GM18520 (cell line): ENCODE results near the gene PRKD1.
A peak's percentile ranks its signal among the peaks of the same experiment; 100 is the strongest.
"Not testable (repeated sequence)": the region's sequence is repeated elsewhere in the genome, so short reads cannot be mapped to it uniquely, and the experiment has no call there.

Source experiments
- ATAC-seq: cut with Tn5 transposase; IDR thresholded peaks from one replicate; pipeline ENCODE4 v1.9.1; 2021; ENCODE audit not compliant: unreplicated experiment

Gene PRKD1

GRCh38 chr14:29900609-29901350 lies 26.9 kb downstream of the PRKD1 start:
- no peak for ATAC-seq

GRCh38 chr14:29898470-29898869 lies 29.2 kb downstream of the PRKD1 start:
- no peak for ATAC-seq

GRCh38 chr14:29897181-29897580 lies 30.5 kb downstream of the PRKD1 start:
- no peak for ATAC-seq

- no peak for ATAC-seq
Measured at GRCh38 chr14:29896354-29896821, 31.3 kb downstream of the PRKD1 start.

- ATAC-seq: no peak
Measured at GRCh38 chr14:29895591-29896083, 32.0 kb downstream of the PRKD1 start.

- no peak for ATAC-seq
Measured at GRCh38 chr14:29893989-29894388, 33.7 kb downstream of the PRKD1 start.

- ATAC-seq: no peak
Measured at GRCh38 chr14:29892327-29892726, 35.3 kb downstream of the PRKD1 start.

GRCh38 chr14:29885988-29886387 lies 41.7 kb downstream of the PRKD1 start:
- ATAC-seq: no peak

- ATAC-seq: no peak
Measured at GRCh38 chr14:29868000-29868399, 59.6 kb downstream of the PRKD1 start.

GRCh38 chr14:29865299-29865698 lies 62.3 kb downstream of the PRKD1 start:
- no peak for ATAC-seq

GRCh38 chr14:29861996-29862395 lies 65.7 kb downstream of the PRKD1 start:
- no peak for ATAC-seq

- peak; percentile 90 for ATAC-seq
Measured at GRCh38 chr14:29858299-29858698, 69.3 kb downstream of the PRKD1 start.

- ATAC-seq: peak; percentile 54
Measured at GRCh38 chr14:29857551-29857950, 70.1 kb downstream of the PRKD1 start.

GRCh38 chr14:29856516-29856915 lies 71.1 kb downstream of the PRKD1 start:
- ATAC-seq: no peak

GRCh38 chr14:29853691-29854090 lies 74.0 kb downstream of the PRKD1 start:
- not testable (repeated sequence) for ATAC-seq

- no peak for ATAC-seq
Measured at GRCh38 chr14:29853272-29853671, 74.4 kb downstream of the PRKD1 start.

- no peak for ATAC-seq
Measured at GRCh38 chr14:29851397-29851796, 76.2 kb downstream of the PRKD1 start.

GRCh38 chr14:29847056-29847380 lies 80.6 kb downstream of the PRKD1 start:
- peak; percentile 31 for ATAC-seq

GRCh38 chr14:29846339-29847055 lies 81.2 kb downstream of the PRKD1 start:
- peak; percentile 62 for ATAC-seq

- ATAC-seq: no peak
Measured at GRCh38 chr14:29843981-29844380, 83.7 kb downstream of the PRKD1 start.

GRCh38 chr14:29842228-29842627 lies 85.4 kb downstream of the PRKD1 start:
- no peak for ATAC-seq

GRCh38 chr14:29840369-29840892 lies 87.2 kb downstream of the PRKD1 start:
- ATAC-seq: not testable (repeated sequence)
